ENCODE measurements around the gene SRGAP3.

DNA sequence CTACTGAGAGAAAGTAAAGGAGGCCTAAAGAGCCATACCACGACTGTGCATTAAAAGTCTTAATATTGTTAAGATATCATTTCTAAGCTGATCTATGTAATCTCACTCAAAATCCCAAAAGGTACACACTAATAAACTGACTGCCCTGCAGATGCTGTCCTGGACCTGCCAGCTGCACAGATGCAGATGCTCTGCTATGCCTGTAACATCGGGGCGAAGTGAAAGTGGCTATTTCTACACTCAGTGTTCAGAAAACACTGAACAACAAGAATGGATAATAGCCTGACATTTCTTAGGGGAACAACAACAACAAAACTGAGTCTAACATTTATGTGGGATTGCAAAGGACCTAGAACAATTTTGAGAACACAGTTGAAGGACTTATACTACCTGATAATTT lies 318.1 kb downstream of the SRGAP3 start:
- TF ChIP-seq, protein P1, sequence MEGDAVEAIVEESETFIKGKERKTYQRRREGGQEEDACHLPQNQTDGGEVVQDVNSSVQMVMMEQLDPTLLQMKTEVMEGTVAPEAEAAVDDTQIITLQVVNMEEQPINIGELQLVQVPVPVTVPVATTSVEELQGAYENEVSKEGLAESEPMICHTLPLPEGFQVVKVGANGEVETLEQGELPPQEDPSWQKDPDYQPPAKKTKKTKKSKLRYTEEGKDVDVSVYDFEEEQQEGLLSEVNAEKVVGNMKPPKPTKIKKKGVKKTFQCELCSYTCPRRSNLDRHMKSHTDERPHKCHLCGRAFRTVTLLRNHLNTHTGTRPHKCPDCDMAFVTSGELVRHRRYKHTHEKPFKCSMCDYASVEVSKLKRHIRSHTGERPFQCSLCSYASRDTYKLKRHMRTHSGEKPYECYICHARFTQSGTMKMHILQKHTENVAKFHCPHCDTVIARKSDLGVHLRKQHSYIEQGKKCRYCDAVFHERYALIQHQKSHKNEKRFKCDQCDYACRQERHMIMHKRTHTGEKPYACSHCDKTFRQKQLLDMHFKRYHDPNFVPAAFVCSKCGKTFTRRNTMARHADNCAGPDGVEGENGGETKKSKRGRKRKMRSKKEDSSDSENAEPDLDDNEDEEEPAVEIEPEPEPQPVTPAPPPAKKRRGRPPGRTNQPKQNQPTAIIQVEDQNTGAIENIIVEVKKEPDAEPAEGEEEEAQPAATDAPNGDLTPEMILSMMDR (IDR thresholded peaks at IDR 0.05) = no peak
- TF ChIP-seq POLR2A (IDR thresholded peaks at IDR 0.05) = no peak

Data from lower leg skin (tissue), 3 donors.